ENCODE results near the gene TMEM220. TPM values are rescaled to one million over a fixed set of nuclear protein-coding genes. Genes with fewer than 3 reads are reported as not detected.
A peak's percentile ranks its signal among the peaks of the same experiment; 100 is the strongest.

TMEM220 gene
- total and polyA plus RNA-seq, 9 of the 15 experiments (the other 6 are each of a cell fraction or from before 2014, with no cell fraction given), result not detected

- TF ChIP-seq SMAD1 (IDR thresholded peaks at IDR 0.05; ENCODE audit: low read depth, low read length, partially characterized antibody) (no peak), ZC3H8 (IDR thresholded peaks at IDR 0.05) (no peak), FOXA3 (CRISPR knock-in tag; conservative IDR thresholded peaks at IDR 0.05 in 1 of 2, IDR thresholded peaks at IDR 0.05 in 1 of 2) (no peak), NFIC (IDR thresholded peaks at IDR 0.05) (no peak)
Observed at GRCh38 chr17:10773391-10773790, 43.6 kb upstream of the TMEM220 start (continued).

- ChIA-PET CTCF (ENCODE audit: low intra/inter-chr PET ratio) (no interaction called here), POLR2A (interaction anchor here (1.1 kb wide), 1 partner anchor 19 kb away, joined by 3 read pairs; no protein-coding TSS in a partner anchor)
- in situ Hi-C loops (cut with MboI) (no loop called here), intact Hi-C loops (cut with micrococcal nuclease) (no loop called here)
- Histone ChIP-seq H3K4me1 (replicated peaks in 1 of 2; ENCODE audit: control insufficient read depth in 2 of 2, insufficient read depth in 2 of 2, low read length in 2 of 2) (no peaks in the 10 kb centered on the region), H3K36me3 (ENCODE audit: control insufficient read depth, insufficient read depth, low read length) (no peaks in the 10 kb centered on the region), H2AFZ (ENCODE audit: low read depth, low read length) (no peak overlapping the region), H3K4me2 (ENCODE audit: insufficient read depth, low read length) (no peak overlapping the region), H3K27me3 (ENCODE audit: control insufficient read depth in 2 of 2, insufficient read depth in 2 of 2, low read length in 2 of 2) (no peaks in the 10 kb centered on the region), H4K20me1 (replicated peaks; ENCODE audit: control insufficient read depth, insufficient read depth, low read length) (no peaks in the 10 kb centered on the region), H3K79me2 (ENCODE audit: control insufficient read depth, insufficient read depth, low read length) (no peaks in the 10 kb centered on the region), H3K9me1 (ENCODE audit: control insufficient read depth, insufficient read depth, low read length) (no peaks in the 10 kb centered on the region), H3K4me3 (no peak overlapping the region), H3K9me3 (replicated peaks; ENCODE audit: control insufficient read depth, insufficient read depth, low read depth, low read length) (no peaks in the 10 kb centered on the region), H3K9ac (ENCODE audit: insufficient read depth in 1 of 2, low read depth in 2 of 2, low read length in 2 of 2) (no peak overlapping the region), H3K27ac (ENCODE audit: extremely low read depth, low read depth, low read length) (no peak overlapping the region)
- FAIRE-seq, result peak; percentile 32
- 0% methylated on average over 9 of the region's 9 CpGs for WGBS (ENCODE audit: insufficient coverage, low coverage, missing lambda C conversion rate)
- no peak for ATAC-seq
- peak; percentile 26 to 50 (median 44) for DNase-seq (ENCODE audit: extremely low read depth in 1 of 4, low spot score in 3 of 4)
- TF ChIP-seq CTCF (IDR thresholded peaks at IDR 0.05 in 2 of 3, conservative IDR thresholded peaks at IDR 0.05 in 1 of 3; ENCODE audit: insufficient read depth in 2 of 3, low read depth in 1 of 3, low read length in 3 of 3) (peak; percentile 60 to 72 (median 62)), KAT7 (CRISPR knock-in tag; IDR thresholded peaks at IDR 0.05; ENCODE audit: borderline replicate concordance) (no peak), JUN (IDR thresholded peaks at IDR 0.05; ENCODE audit: borderline replicate concordance, low read depth, low read length) (no peak), JUN (CRISPR knock-in tag; IDR thresholded peaks at IDR 0.05; ENCODE audit: borderline replicate concordance) (no peak), TARDBP (IDR thresholded peaks at IDR 0.05) (no peak), ZFP1 (CRISPR knock-in tag; IDR thresholded peaks at IDR 0.05) (no peak), RAD21 (CRISPR knock-in tag; conservative IDR thresholded peaks at IDR 0.05 in 1 of 2, IDR thresholded peaks at IDR 0.05 in 1 of 2) (peak in 1 of 2 experiments; percentile 42; a peak in 2 of 4 replicates), ZNF324 (CRISPR knock-in tag; IDR thresholded peaks at IDR 0.05) (no peak)
- BruUV-seq (replicated peaks), result no TSS peak
Observed at GRCh38 chr17:10772425-10773380, 42.9 kb upstream of the TMEM220 start.

All from K562 (cell line).